ENCODE data around the gene TRUB2.
"Not testable (repeated sequence)": the region's sequence is repeated elsewhere in the genome, so short reads cannot be mapped to it uniquely, and the experiment has no call there.

TRUB2 gene

GRCh38 chr9:128339761-128340690 lies 17.8 kb upstream of the TRUB2 start, which contains the start of gene SLC27A4:
Gene SLC27A4, plus strand, starts transcription at chr9:128340527. Its CDS starts 2,606 bp downstream, at chr9:128343133.
- peak; percentile 60 for DNase-seq

GRCh38 chr9:128338852-128339614 lies 16.8 kb upstream of the TRUB2 start:
- DNase-seq, result not testable (repeated sequence)

- no peak for DNase-seq
These were observed 15.7 kb upstream of the TRUB2 start for GRCh38 chr9:128337936-128338335.

- DNase-seq, result no peak
These were observed 13.7 kb upstream of the TRUB2 start for GRCh38 chr9:128335914-128336313.

GRCh38 chr9:128335161-128335560 lies 12.9 kb upstream of the TRUB2 start:
- DNase-seq, result no peak

GRCh38 chr9:128333451-128333869 lies 11.2 kb upstream of the TRUB2 start:
- no peak for DNase-seq

- DNase-seq, result no peak
These were observed 3.4 kb upstream of the TRUB2 start for GRCh38 chr9:128325629-128326028.

- no peak for DNase-seq
These were observed 2.2 kb upstream of the TRUB2 start for GRCh38 chr9:128324401-128324800.

GRCh38 chr9:128323791-128324190 lies 1.5 kb upstream of the TRUB2 start:
- DNase-seq, result no peak

GRCh38 chr9:128323212-128323730 lies 1.0 kb upstream of the TRUB2 start:
- DNase-seq, result no peak

- no peak for DNase-seq
These were observed 306 bp downstream of the TRUB2 start for GRCh38 chr9:128321879-128322403.

- no peak for DNase-seq
These were observed 904 bp downstream of the TRUB2 start for GRCh38 chr9:128321343-128321742.

GRCh38 chr9:128317629-128318028 lies 4.6 kb downstream of the TRUB2 start:
- no peak for DNase-seq

- no peak for DNase-seq
These were observed 5.8 kb downstream of the TRUB2 start for GRCh38 chr9:128316421-128316820.

- no peak for DNase-seq
These were observed 7.5 kb downstream of the TRUB2 start for GRCh38 chr9:128314697-128315096.

GRCh38 chr9:128310461-128310860 lies 11.8 kb downstream of the TRUB2 start:
- DNase-seq, result no peak

GRCh38 chr9:128309551-128309950 lies 12.7 kb downstream of the TRUB2 start:
- DNase-seq, result no peak

- DNase-seq, result no peak
These were observed 17.3 kb downstream of the TRUB2 start for GRCh38 chr9:128304971-128305288.

- DNase-seq, result no peak
These were observed 17.9 kb downstream of the TRUB2 start for GRCh38 chr9:128304136-128304970.

GRCh38 chr9:128298535-128299482 lies 23.4 kb downstream of the TRUB2 start:
- no peak for DNase-seq

- DNase-seq, result no peak
These were observed 24.9 kb downstream of the TRUB2 start for GRCh38 chr9:128297221-128297773.
